OCI-LY7 (cell line): ENCODE data around the gene CGN. TPM values are rescaled to one million over a fixed set of nuclear protein-coding genes. Genes with fewer than 3 reads are reported as not detected.

ENCODE experiments used
- BruUV-seq: library from RNA; stranded (reverse); fragments of 400-500 nt; replicated peaks from 2 replicates; lab custom pipeline; 2021; lab: Mats Ljungman, UMichigan
- CTCF ChIA-PET: fragments of 300-600 bp; sonication (Branson Sonifier 250); formaldehyde crosslinking; loops from one replicate; lab custom pipeline; 2022; ENCODE audit warnings: antibody characterized with exemption; ENCODE audit not compliant: unreplicated experiment; lab: Charles Lee
- POLR2A ChIA-PET: fragments of 300-600 bp; sonication (Branson Sonifier 250); formaldehyde crosslinking; loops from one replicate; lab custom pipeline; 2022; ENCODE audit warnings: antibody characterized with exemption; lab: Charles Lee
- DNase-seq: peaks from one replicate; pipeline ENCODE4 v3.0.0-alpha.2; 2015; ENCODE audit warnings: low spot score
- H2AFZ ChIP-seq: fragments of 200-600 bp; sonication (generic), shearing (Covaris generic); 2 replicates; pipeline ENCODE4 v1.6.1; 2014; ENCODE audit warnings: mild to moderate bottlenecking, antibody characterized with exemption, low read length, moderate library complexity
- H3K27ac ChIP-seq: fragments of 200-600 bp; sonication (generic); 2 replicates; pipeline ENCODE4 v1.5.1; 2014; ENCODE audit warnings: mixed run types, low read depth, mild to moderate bottlenecking, moderate library complexity, low read length, inconsistent platforms; ENCODE audit not compliant: poor library complexity, severe bottlenecking
- H3K36me3 ChIP-seq: fragments of 200-600 bp; sonication (generic); 2 replicates; pipeline ENCODE4 v1.6.1; 2014; ENCODE audit warnings: mild to moderate bottlenecking, antibody characterized with exemption, low read length, moderate library complexity, mixed read lengths; ENCODE audit not compliant: insufficient read depth
- H3K4me1 ChIP-seq: fragments of 200-600 bp; sonication (generic); 2 replicates; pipeline ENCODE4 v1.5.1; 2014; ENCODE audit warnings: mild to moderate bottlenecking, low read length; ENCODE audit not compliant: insufficient read depth, poor library complexity, severe bottlenecking
- H3K4me2 ChIP-seq: fragments of 200-600 bp; sonication (generic); 2 replicates; pipeline ENCODE4 v1.6.1; 2014; ENCODE audit warnings: mild to moderate bottlenecking, low read length
- H3K4me3 ChIP-seq: fragments of 200-600 bp; sonication (generic); 2 replicates; pipeline ENCODE4 v1.5.1; 2014; ENCODE audit warnings: mild to moderate bottlenecking, low read depth, low read length; ENCODE audit not compliant: poor library complexity, severe bottlenecking
- H3K79me2 ChIP-seq: fragments of 200-600 bp; sonication (generic); 2 replicates; pipeline ENCODE4 v1.6.1; 2016; ENCODE audit warnings: low read depth, mild to moderate bottlenecking, low read length, moderate library complexity, mixed read lengths; ENCODE audit not compliant: insufficient read depth
- H3K9me2 ChIP-seq: fragments of 200-600 bp; sonication (generic); 2 replicates; pipeline ENCODE4 v1.6.1; 2016; ENCODE audit warnings: mild to moderate bottlenecking, low read length, mixed read lengths; ENCODE audit not compliant: insufficient read depth
- H3K9me3 ChIP-seq: fragments of 200-600 bp; sonication (generic); 2 replicates; pipeline ENCODE4 v1.6.1; 2014; ENCODE audit warnings: mild to moderate bottlenecking, mixed run types, low read length, mixed read lengths
- H4K20me1 ChIP-seq: fragments of 200-600 bp; sonication (generic); 2 replicates; pipeline ENCODE4 v1.6.1; 2014; ENCODE audit warnings: mild to moderate bottlenecking, antibody characterized with exemption, low read length, moderate library complexity, mixed read lengths; ENCODE audit not compliant: insufficient read depth
- EZH2phosphoT487 ChIP-seq: fragments of 200-600 bp; sonication (generic); IDR thresholded peaks from 2 replicates; pipeline ENCODE4 v1.6.1; 2018; ENCODE audit warnings: low read depth, borderline replicate concordance, mild to moderate bottlenecking, mixed run types, antibody characterized with exemption, low read length, moderate library complexity, mixed read lengths
- intact Hi-C: fragments of 100-400 bp; cut with micrococcal nuclease; formaldehyde crosslinking; loops from one replicate; pipeline ENCODE4 v1.10.0; 2022; ENCODE audit not compliant: unreplicated experiment
- total RNA-seq, 2 experiments: library from RNA; depleted of rRNA in 1 of 2; stranded (reverse); fragments of >200 nt in 1 of 2; shearing (Covaris generic) in 1 of 2; gene quantifications; 2 replicates each; pipeline ENCODE4 v1.2.3, GENCODE V29; 2014 to 2022
- TF ChIP-seq, protein P1 (sequence below): fragments of 200-600 bp; sonication (generic); conservative IDR thresholded peaks from 2 replicates; pipeline ENCODE4 v1.5.1; 2014; ENCODE audit warnings: mild to moderate bottlenecking, antibody characterized with exemption, low read length, moderate library complexity, mixed read lengths

Gene CGN
- total RNA-seq, 2 experiments from 2014 or later = 1.7 to 5.5 TPM

DNA sequence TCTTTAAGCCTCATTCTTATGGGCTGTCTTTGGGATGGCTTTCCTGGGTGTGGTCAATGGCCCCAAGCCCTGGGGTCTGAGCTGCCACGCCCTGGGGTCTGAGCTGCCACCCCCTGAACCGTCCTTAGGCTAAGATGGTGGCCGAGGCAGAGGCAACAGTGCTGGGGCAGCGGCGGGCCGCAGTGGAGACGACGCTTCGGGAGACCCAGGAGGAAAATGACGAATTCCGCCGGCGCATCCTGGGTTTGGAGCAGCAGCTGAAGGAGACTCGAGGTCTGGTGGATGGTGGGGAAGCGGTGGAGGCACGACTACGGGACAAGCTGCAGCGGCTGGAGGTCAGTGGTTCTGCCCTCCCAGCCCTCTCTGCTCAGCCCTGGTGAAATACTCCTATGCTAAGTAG is 18.6 kb downstream of the CGN start:
- ChIA-PET CTCF (no interaction called here), POLR2A (interaction anchor here (0.6 kb wide), 1 partner anchor 255 kb away, joined by 3 read pairs; no protein-coding TSS in a partner anchor)
- Histone ChIP-seq H3K4me1 (no peaks in the 10 kb centered on the region), H3K36me3 (no peaks in the 10 kb centered on the region), H3K9me2 (no peaks in the 10 kb centered on the region), H3K79me2 (no peaks in the 10 kb centered on the region), H4K20me1 (no peaks in the 10 kb centered on the region), H3K9me3 (no peaks in the 10 kb centered on the region), H3K4me2 (no peak overlapping the region), H2AFZ (no peak overlapping the region), H3K4me3 (no peak overlapping the region), H3K27ac (no peak overlapping the region)
- TF ChIP-seq, protein P1, sequence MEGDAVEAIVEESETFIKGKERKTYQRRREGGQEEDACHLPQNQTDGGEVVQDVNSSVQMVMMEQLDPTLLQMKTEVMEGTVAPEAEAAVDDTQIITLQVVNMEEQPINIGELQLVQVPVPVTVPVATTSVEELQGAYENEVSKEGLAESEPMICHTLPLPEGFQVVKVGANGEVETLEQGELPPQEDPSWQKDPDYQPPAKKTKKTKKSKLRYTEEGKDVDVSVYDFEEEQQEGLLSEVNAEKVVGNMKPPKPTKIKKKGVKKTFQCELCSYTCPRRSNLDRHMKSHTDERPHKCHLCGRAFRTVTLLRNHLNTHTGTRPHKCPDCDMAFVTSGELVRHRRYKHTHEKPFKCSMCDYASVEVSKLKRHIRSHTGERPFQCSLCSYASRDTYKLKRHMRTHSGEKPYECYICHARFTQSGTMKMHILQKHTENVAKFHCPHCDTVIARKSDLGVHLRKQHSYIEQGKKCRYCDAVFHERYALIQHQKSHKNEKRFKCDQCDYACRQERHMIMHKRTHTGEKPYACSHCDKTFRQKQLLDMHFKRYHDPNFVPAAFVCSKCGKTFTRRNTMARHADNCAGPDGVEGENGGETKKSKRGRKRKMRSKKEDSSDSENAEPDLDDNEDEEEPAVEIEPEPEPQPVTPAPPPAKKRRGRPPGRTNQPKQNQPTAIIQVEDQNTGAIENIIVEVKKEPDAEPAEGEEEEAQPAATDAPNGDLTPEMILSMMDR = no peak
- TF ChIP-seq EZH2phosphoT487 = no peak
- intact Hi-C loops = no loop called here
- BruUV-seq = no TSS peak
- no peak for DNase-seq

DNA sequence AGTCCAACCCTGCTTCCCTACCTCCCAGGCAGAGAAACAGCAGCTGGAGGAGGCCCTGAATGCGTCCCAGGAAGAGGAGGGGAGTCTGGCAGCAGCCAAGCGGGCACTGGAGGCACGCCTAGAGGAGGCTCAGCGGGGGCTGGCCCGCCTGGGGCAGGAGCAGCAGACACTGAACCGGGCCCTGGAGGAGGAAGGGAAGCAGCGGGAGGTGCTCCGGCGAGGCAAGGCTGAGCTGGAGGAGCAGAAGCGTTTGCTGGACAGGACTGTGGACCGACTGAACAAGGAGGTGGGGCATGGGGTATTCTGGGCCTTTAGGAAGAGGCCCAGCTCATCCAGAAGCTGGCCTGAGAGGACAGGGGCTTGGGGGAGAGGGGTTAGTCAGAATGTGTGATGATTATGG is 19.3 kb downstream of the CGN start:
- Histone ChIP-seq H2AFZ (no peak overlapping the region), H3K4me3 (no peak overlapping the region), H4K20me1 (no peaks in the 10 kb centered on the region), H3K79me2 (no peaks in the 10 kb centered on the region), H3K4me2 (no peak overlapping the region), H3K36me3 (no peaks in the 10 kb centered on the region), H3K4me1 (no peaks in the 10 kb centered on the region), H3K9me3 (no peaks in the 10 kb centered on the region), H3K9me2 (no peaks in the 10 kb centered on the region), H3K27ac (no peak overlapping the region)
- BruUV-seq = no TSS peak
- ChIA-PET CTCF (no interaction called here), POLR2A (no interaction called here)
- intact Hi-C loops = no loop called here
- TF ChIP-seq, protein P1 = no peak
- TF ChIP-seq EZH2phosphoT487 = no peak
- no peak for DNase-seq

DNA sequence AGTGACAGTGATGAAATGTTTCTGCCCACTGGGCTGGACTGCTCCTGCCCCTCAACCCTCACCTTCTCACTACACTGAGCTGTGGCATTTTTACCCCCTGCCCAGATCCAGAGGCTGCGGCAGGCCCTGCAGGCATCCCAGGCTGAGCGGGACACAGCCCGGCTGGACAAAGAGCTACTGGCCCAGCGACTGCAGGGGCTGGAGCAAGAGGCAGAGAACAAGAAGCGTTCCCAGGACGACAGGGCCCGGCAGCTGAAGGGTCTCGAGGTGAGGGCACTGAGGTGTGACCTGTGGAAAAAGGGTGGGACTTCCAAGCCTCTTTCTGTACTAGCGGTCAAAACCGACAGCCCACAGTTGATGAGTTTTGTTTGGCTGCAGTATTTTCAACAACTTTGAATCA is 22.7 kb downstream of the CGN start:
- no peak for DNase-seq
- no TSS peak for BruUV-seq
- H3K36me3 ChIP-seq = no peaks in the 10 kb centered on the region
- intact Hi-C loops = loop anchor here (1.0 kb wide), 2 partner anchors 91 to 201 kb away; no protein-coding TSS in a partner anchor
- no peak for TF ChIP-seq EZH2phosphoT487
- TF ChIP-seq, protein P1 = no peak
- no peak overlapping the region for H3K4me3 ChIP-seq
- H4K20me1 ChIP-seq = no peaks in the 10 kb centered on the region
- H3K79me2 ChIP-seq = no peaks in the 10 kb centered on the region
- H3K4me1 ChIP-seq = no peaks in the 10 kb centered on the region
- H3K27ac ChIP-seq = no peak overlapping the region
- ChIA-PET CTCF (no interaction called here), POLR2A (no interaction called here)
- H3K9me2 ChIP-seq = no peaks in the 10 kb centered on the region
- no peaks in the 10 kb centered on the region for H3K9me3 ChIP-seq
- no peak overlapping the region for H2AFZ ChIP-seq
- no peak overlapping the region for H3K4me2 ChIP-seq
